ENCODE measurements around the gene SPEM3. TPM values are rescaled to one million over a fixed set of nuclear protein-coding genes. Genes with fewer than 3 reads are reported as not detected.

SPEM3 gene
- total RNA-seq, 1 donor from 2014 or later = not detected

GRCh38 chr17:7464081-7464480 lies 35.4 kb downstream of the SPEM3 start:
- no peak for TF ChIP-seq CTCF (IDR thresholded peaks at IDR 0.05)
- Mint-ChIP-seq H3K36me3 (ENCODE audit: unreplicated experiment) (peaks cover 16% of the 10 kb centered on the region), H3K4me1 (ENCODE audit: unreplicated experiment) (no peaks in the 10 kb centered on the region), H3K9me3 (ENCODE audit: unreplicated experiment) (no peaks in the 10 kb centered on the region), H3K27me3 (ENCODE audit: unreplicated experiment) (no peaks in the 10 kb centered on the region), H3K27ac (ENCODE audit: unreplicated experiment) (no peak overlapping the region), H3K4me3 (ENCODE audit: unreplicated experiment) (no peak overlapping the region)
- DNase-seq (ENCODE audit: extremely low spot score, unreplicated experiment) = no peak

- DNase-seq (ENCODE audit: extremely low spot score, unreplicated experiment) = no peak
- Mint-ChIP-seq H3K4me3 (ENCODE audit: unreplicated experiment) (no peak overlapping the region), H3K36me3 (ENCODE audit: unreplicated experiment) (peaks cover 16% of the 10 kb centered on the region), H3K27me3 (ENCODE audit: unreplicated experiment) (no peaks in the 10 kb centered on the region), H3K9me3 (ENCODE audit: unreplicated experiment) (no peaks in the 10 kb centered on the region), H3K27ac (ENCODE audit: unreplicated experiment) (no peak overlapping the region), H3K4me1 (ENCODE audit: unreplicated experiment) (no peaks in the 10 kb centered on the region)
- no peak for TF ChIP-seq CTCF (IDR thresholded peaks at IDR 0.05)
Measured at GRCh38 chr17:7465597-7466275, 37.1 kb downstream of the SPEM3 start.

- TF ChIP-seq CTCF (IDR thresholded peaks at IDR 0.05) = no peak
- H3K4me3 Mint-ChIP-seq (ENCODE audit: unreplicated experiment) = no peak overlapping the region
- no peaks in the 10 kb centered on the region for H3K27me3 Mint-ChIP-seq (ENCODE audit: unreplicated experiment)
- H3K4me1 Mint-ChIP-seq (ENCODE audit: unreplicated experiment) = no peaks in the 10 kb centered on the region
- no peaks in the 10 kb centered on the region for H3K9me3 Mint-ChIP-seq (ENCODE audit: unreplicated experiment)
- no peak overlapping the region for H3K27ac Mint-ChIP-seq (ENCODE audit: unreplicated experiment)
- no peak for DNase-seq (ENCODE audit: extremely low spot score, unreplicated experiment)
- peaks cover 13% of the 10 kb centered on the region for H3K36me3 Mint-ChIP-seq (ENCODE audit: unreplicated experiment)
Measured at GRCh38 chr17:7466318-7466638, 37.6 kb downstream of the SPEM3 start.

GRCh38 chr17:7466639-7467341 lies 38.1 kb downstream of the SPEM3 start:
- Mint-ChIP-seq H3K27ac (ENCODE audit: unreplicated experiment) (peak overlapping the region; percentile 70), H3K36me3 (ENCODE audit: unreplicated experiment) (peaks cover 12% of the 10 kb centered on the region), H3K27me3 (ENCODE audit: unreplicated experiment) (no peaks in the 10 kb centered on the region), H3K9me3 (ENCODE audit: unreplicated experiment) (no peaks in the 10 kb centered on the region), H3K4me3 (ENCODE audit: unreplicated experiment) (no peak overlapping the region), H3K4me1 (ENCODE audit: unreplicated experiment) (no peaks in the 10 kb centered on the region)
- DNase-seq (ENCODE audit: extremely low spot score, unreplicated experiment) = no peak
- TF ChIP-seq CTCF (IDR thresholded peaks at IDR 0.05) = no peak

GRCh38 chr17:7467498-7467897 lies 38.8 kb downstream of the SPEM3 start:
- Mint-ChIP-seq H3K4me3 (ENCODE audit: unreplicated experiment) (no peak overlapping the region), H3K27ac (ENCODE audit: unreplicated experiment) (peak overlapping the region; percentile 70)

More at GRCh38 chr17:7467498-7467897, 38.8 kb downstream of the SPEM3 start:
- Mint-ChIP-seq H3K9me3 (ENCODE audit: unreplicated experiment) (no peaks in the 10 kb centered on the region), H3K4me1 (ENCODE audit: unreplicated experiment) (peaks cover 2% of the 10 kb centered on the region), H3K36me3 (ENCODE audit: unreplicated experiment) (peaks cover 12% of the 10 kb centered on the region), H3K27me3 (ENCODE audit: unreplicated experiment) (no peaks in the 10 kb centered on the region)
- no peak for DNase-seq (ENCODE audit: extremely low spot score, unreplicated experiment)
- TF ChIP-seq CTCF (IDR thresholded peaks at IDR 0.05) = no peak
